ENCODE results near the gene EVL. TPM values are rescaled to one million over a fixed set of nuclear protein-coding genes. Genes with fewer than 3 reads are reported as not detected.

Gene EVL
- polyA plus RNA-seq, 1 experiment, result 18.6 TPM

DNA sequence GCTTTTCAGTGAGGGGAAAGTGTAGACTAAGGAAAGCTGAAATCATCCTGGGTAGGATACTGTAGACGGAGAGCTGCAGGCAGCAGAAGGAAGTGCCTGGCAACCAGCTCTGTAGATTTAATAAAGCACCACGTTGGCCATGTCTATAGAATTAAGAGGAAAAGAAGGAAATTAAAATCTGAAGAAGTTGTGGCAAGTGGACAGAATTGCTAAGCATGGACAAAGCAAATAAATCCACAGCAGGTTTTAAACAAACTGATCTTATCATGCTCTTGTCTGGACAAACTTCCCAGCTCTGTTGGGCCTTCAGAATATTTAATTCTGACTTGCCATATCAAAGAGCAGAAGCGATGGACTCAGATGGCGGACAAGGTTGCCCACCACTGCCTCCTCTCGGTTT is 27.2 kb upstream of the EVL start:
- Histone ChIP-seq H3K27me3 (ENCODE audit: control insufficient read depth, insufficient read depth, low read length) (no peaks in the 10 kb centered on the region), H3K36me3 (ENCODE audit: control insufficient read depth, insufficient read depth, low read length) (no peaks in the 10 kb centered on the region), H3K4me3 (ENCODE audit: low read depth, low read length) (no peak overlapping the region)
- CTCF ChIA-PET, result interaction anchor here (1.1 to 2.5 kb wide), 3 partner anchors 13 to 70 kb away, joined by 4 to 5 read pairs (median 4); no protein-coding TSS in a partner anchor
- TF ChIP-seq, protein P1, sequence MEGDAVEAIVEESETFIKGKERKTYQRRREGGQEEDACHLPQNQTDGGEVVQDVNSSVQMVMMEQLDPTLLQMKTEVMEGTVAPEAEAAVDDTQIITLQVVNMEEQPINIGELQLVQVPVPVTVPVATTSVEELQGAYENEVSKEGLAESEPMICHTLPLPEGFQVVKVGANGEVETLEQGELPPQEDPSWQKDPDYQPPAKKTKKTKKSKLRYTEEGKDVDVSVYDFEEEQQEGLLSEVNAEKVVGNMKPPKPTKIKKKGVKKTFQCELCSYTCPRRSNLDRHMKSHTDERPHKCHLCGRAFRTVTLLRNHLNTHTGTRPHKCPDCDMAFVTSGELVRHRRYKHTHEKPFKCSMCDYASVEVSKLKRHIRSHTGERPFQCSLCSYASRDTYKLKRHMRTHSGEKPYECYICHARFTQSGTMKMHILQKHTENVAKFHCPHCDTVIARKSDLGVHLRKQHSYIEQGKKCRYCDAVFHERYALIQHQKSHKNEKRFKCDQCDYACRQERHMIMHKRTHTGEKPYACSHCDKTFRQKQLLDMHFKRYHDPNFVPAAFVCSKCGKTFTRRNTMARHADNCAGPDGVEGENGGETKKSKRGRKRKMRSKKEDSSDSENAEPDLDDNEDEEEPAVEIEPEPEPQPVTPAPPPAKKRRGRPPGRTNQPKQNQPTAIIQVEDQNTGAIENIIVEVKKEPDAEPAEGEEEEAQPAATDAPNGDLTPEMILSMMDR (IDR thresholded peaks at IDR 0.05; ENCODE audit: insufficient read depth, low read depth, low read length), result no peak
- no peak for DNase-seq (ENCODE audit: low read depth)
- POLR2A ChIA-PET, result no interaction called here

DNA sequence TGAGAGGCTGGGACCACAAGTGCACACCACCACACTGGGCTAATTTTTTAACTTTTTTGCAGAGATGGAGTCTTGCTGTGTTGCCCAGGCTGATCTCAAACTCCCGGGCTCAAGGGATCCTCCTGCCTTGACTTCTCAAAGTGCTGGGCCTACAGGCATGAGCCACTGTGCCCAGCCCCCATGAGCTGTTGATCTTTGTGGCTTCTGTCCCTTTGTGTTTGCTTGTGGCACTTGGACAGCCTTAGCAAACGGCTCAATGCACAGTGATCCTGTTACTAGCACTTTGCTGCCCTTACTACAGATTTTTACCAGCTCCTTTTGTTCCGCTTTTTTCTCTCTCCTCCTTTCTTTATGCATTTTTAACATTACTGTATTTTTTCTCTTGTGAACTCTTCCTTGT is 25.3 kb upstream of the EVL start:
- Histone ChIP-seq H3K36me3 (ENCODE audit: control insufficient read depth, insufficient read depth, low read length) (no peaks in the 10 kb centered on the region), H3K27me3 (ENCODE audit: control insufficient read depth, insufficient read depth, low read length) (no peaks in the 10 kb centered on the region), H3K4me3 (ENCODE audit: low read depth, low read length) (no peak overlapping the region)
- CTCF ChIA-PET, result interaction anchor here (1.2 to 1.5 kb wide), 3 partner anchors 13 to 93 kb away, joined by 3 read pairs; no protein-coding TSS in a partner anchor
- no peak for DNase-seq (ENCODE audit: low read depth)
- POLR2A ChIA-PET, result no interaction called here
- TF ChIP-seq, protein P1 (IDR thresholded peaks at IDR 0.05; ENCODE audit: insufficient read depth, low read depth, low read length), result no peak

DNA sequence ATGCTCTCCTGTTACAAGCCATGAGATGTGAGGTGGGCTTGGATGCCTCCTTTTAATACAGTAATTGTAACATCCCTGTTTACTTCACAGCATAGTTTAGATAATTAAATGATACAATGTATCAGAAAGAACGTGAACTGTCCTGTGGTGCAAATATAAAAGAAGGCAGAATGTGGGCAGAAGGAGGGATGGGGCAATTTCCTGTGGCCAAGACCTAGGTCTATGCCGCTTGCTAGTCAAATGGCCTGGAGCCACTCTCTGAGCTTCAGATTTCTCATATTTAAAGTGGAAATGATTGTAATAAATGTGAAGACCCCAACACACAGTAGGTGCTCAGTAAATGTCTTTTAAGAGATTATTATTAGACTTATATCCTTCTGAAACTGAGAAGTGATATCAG is 24.0 kb upstream of the EVL start:
- Histone ChIP-seq H3K27me3 (ENCODE audit: control insufficient read depth, insufficient read depth, low read length) (no peaks in the 10 kb centered on the region), H3K36me3 (ENCODE audit: control insufficient read depth, insufficient read depth, low read length) (no peaks in the 10 kb centered on the region), H3K4me3 (ENCODE audit: low read depth, low read length) (no peak overlapping the region)
- CTCF ChIA-PET, result interaction anchor here (1.5 kb wide), 1 partner anchor 12 kb away, joined by 3 read pairs; no protein-coding TSS in a partner anchor
- POLR2A ChIA-PET, result no interaction called here
- DNase-seq (ENCODE audit: low read depth), result no peak
- TF ChIP-seq, protein P1 (IDR thresholded peaks at IDR 0.05; ENCODE audit: insufficient read depth, low read depth, low read length), result no peak

DNA sequence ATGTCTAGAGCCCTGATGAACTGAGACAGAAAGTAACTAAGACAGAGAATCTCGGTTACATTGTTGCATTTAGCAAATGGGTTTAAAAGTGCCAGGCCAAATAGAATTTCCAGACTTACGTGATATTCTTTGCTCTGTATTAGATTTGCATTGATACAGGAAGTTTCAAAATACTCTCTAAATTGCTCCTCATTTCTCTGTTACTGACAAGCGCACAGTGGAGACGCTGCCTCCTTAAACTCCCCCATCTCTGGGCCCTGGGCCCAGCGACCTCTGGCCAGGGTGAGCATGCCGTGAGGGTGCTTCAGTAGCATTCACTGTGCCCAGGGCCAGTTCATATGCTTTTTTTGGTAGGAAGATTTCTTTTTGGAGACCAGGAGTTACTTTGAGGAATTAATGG is 22.9 kb upstream of the EVL start:
- ChIA-PET CTCF (interaction anchor here (1.3 kb wide), 1 partner anchor 59 kb away, joined by 4 read pairs; no protein-coding TSS in a partner anchor), POLR2A (no interaction called here)
- no peak for DNase-seq (ENCODE audit: low read depth)
- H3K27me3 ChIP-seq (ENCODE audit: control insufficient read depth, insufficient read depth, low read length), result no peaks in the 10 kb centered on the region
- no peaks in the 10 kb centered on the region for H3K36me3 ChIP-seq (ENCODE audit: control insufficient read depth, insufficient read depth, low read length)
- no peak overlapping the region for H3K4me3 ChIP-seq (ENCODE audit: low read depth, low read length)
- TF ChIP-seq, protein P1 (IDR thresholded peaks at IDR 0.05; ENCODE audit: insufficient read depth, low read depth, low read length), result no peak

DNA sequence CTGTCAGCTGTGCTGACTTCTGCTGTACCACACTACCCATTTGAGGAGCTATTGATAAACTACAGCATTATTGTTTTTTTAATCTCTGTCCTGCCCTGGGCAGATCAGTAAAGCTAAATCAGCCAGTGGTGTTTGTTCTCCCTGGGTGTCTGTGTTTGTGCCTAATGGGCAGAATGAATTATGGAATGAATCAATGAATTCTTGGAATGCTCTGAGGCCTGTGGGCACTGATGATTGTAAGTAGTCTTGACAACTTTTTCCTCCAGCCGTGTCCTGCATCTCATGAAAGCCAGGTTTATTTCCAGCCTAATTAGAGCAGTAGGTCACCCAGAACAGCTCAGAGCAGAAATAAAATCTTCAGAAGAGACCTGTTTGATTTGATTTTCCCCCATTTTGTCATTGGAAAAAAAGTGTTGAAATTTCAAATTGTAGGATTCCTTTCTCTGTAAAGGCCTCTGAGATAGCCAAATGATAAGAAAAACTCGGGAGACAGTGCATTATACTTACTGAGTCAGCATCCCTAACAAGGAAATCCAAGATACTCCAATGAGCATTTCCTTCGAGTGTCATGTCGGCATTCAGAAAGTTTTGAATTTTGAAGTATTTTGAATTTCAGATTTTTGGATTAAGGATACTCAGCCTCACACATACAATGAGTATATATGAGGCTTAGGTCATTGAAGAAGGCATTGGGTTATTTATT is 19.4 kb upstream of the EVL start:
- CTCF ChIA-PET, result interaction anchor here (0.6 kb wide), 1 partner anchor 16 kb away, joined by 4 read pairs; no protein-coding TSS in a partner anchor
- TF ChIP-seq, protein P1 (IDR thresholded peaks at IDR 0.05; ENCODE audit: insufficient read depth, low read depth, low read length), result no peak
- DNase-seq (ENCODE audit: low read depth), result no peak
- Histone ChIP-seq H3K4me3 (ENCODE audit: low read depth, low read length) (no peak overlapping the region), H3K27me3 (ENCODE audit: control insufficient read depth, insufficient read depth, low read length) (no peaks in the 10 kb centered on the region), H3K36me3 (ENCODE audit: control insufficient read depth, insufficient read depth, low read length) (no peaks in the 10 kb centered on the region)
- POLR2A ChIA-PET, result no interaction called here

Measured in BJ (cell line).